GM19395 (cell line): ENCODE data around the gene BHLHE41.

Source experiments
- ATAC-seq: cut with Tn5 transposase; IDR thresholded peaks from one replicate; pipeline ENCODE4 v1.9.1; 2021; ENCODE audit warnings: mild to moderate bottlenecking, moderate library complexity; ENCODE audit not compliant: unreplicated experiment

The BHLHE41 gene

DNA sequence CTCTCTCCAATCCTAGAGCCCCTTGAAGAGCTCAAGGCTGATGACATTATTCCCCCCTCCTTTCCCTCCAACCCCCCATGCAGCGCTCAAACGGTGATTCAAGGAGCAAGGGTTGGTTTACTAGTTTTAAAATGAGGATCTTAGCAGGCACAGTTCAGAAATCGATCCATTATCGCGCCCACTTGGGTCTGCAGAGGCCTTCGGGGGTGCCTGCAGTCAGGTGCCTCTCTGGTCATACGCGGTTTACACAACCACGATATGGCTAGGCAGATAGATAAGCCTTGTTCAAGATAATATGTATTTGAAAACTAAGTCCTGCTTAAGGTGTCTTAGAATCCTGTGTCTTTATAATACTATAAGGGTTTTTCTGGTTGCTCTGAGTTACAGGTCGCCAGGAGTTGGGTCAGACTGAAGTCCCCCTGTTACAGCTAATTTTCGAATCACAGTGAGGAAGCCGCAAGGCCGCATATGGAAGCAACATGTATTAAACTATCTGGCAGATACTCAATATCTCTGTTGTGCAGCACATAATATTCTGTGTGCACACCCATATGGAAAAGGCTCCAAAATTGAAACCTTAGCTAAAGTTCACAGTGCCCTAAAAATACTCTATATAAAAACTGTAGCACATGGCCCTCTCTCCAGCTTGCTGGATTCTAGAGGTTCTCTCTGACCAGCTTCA, 10.0 kb downstream of the BHLHE41 start:
- ATAC-seq: no peak

DNA sequence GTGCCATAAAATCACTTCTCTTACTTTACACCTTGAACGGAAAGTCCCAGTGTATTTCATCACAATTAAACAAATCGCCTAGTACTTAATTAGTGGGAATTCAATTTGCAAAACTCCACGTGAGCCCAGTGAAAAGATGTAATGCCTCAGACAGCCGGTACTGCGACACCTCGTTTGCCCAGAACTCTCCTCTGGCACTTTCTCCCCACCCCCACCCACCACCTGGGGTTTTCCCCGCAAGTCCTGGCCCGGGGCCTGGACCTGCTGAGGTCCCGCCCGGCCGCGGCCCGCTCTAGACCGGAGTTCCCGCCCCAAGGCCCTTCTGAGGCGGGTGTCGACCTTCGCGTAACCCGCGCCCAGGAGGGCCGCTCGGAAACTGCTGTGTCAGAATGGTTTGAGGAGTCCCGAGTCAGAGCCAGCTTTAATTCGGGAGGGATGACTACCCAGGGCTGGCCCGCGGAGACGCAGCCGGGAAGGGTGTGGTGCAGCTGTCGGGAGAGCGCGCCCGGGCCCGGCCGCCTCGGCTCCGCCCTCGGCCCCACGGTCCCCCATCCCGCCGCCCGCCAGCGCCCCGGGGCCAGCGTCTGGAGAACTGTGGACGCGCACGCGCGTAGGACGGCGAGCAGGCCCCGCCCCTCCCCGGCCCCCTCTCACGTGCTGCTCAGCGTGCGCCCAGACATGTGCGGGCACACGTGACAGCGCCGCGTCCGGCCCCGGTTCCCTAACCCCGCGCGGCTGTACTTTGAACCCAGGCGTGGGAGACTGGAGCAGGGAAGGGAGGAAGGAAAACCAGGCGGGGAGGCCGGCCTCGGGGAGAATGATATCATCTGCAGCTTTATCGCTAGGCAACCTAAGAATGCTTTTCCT, 10.8 kb downstream of the BHLHE41 start:
- ATAC-seq: peak; percentile 80

DNA sequence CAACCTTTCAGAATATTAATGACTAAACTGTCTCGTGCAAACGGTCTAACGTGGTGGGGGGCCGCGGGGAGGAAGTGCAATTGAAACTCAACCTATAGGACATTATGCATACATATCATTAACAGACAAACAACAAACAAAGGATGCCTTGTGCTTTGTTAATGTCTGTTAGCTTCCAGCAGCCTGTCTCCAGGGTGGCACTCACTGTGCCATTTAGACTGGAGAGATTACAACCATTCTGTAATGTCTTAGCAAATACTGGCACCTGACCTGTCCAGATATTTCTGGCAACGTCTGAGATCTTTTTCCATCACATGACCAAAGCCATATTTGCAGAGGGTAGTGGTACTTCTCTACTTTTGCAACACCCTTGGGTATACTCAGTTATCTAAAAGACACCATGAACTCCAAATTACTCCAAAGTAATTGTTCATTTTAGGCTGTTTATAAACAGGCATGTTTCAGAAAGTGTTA, 11.6 kb downstream of the BHLHE41 start:
- no peak for ATAC-seq

DNA sequence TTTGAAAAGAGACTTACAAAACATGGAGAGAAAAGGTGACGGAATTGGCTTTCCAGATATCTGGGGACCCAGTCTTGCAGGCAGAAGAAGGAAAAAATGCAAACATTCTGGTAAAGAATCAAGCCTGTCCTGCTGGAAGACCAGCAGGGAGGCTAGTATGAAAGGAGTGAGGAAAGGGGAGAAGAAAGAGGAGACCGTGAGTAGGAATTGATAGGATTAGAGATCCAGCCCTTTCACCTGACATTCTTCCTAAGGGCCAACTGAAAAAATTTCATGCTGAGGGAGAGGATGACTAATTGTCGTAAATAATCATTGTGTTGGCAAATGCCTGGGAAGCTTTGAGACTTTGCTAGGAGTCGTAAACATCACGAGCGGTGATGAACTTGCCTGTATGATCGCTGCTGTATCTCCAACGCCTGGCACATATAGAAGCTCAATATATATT, 12.1 kb downstream of the BHLHE41 start:
- no peak for ATAC-seq

DNA sequence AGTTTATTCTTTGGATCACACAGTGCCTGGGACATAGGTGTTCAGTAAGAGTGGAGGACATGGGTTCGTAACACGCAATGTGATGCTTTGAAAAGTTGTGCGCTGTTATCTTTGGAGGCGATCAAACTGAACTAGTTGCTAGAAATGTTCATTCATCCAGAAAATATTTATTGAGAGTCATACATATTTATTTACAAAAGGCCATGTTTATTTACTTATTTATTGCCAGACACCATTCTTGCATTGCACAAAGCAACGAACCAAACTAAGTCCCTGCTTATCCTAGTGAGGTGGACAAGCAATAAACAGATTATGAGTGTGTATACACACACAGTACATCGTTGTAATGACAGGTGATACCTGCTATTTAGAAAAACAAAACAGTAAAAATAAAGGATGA, 12.6 kb downstream of the BHLHE41 start:
- ATAC-seq: no peak

DNA sequence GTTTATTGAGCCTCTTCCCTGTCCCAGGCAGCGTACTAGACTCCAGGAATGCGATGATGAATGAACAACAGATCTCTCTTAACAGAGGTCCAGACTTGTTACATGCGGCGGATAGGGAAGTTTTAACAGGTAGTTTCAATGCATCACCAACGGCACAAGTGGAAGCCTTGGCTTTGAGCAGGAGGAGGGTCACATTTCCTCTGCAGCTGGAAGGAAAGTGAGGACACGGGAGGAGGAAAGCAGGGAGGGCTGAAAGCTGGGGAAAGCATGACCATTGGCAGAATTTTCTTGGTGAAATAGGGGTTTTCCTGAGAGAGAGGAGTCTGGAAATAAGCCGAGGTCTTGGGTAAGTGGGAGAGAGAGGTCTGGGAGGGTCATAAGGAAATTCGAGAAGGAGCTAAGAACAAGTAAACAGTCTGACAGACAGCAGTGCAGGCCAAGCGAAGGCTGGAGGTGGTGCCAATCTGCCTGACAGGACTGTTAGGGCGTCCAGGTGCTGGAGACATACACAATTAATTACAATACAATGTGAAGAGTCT, 15.4 kb downstream of the BHLHE41 start:
- ATAC-seq: no peak

DNA sequence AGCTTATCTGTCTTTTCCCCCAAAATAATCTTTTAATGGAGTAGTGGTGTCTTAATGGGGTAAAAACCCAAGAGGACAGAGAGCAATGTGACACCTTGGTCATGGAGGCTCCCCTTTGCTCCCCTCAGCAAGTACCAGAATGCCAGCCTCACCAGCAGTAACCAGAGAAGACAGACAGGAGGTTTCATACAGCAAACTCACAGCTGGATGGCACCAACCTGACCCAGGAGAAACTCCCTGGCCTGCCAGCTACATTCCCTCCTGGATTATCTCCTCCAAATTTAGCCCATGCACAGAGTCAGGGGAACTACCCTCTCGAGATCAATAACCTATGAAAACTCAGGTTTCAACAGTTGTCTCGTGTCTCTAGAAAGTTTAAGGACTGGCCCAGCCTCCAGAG, 15.9 kb downstream of the BHLHE41 start:
- ATAC-seq: no peak

DNA sequence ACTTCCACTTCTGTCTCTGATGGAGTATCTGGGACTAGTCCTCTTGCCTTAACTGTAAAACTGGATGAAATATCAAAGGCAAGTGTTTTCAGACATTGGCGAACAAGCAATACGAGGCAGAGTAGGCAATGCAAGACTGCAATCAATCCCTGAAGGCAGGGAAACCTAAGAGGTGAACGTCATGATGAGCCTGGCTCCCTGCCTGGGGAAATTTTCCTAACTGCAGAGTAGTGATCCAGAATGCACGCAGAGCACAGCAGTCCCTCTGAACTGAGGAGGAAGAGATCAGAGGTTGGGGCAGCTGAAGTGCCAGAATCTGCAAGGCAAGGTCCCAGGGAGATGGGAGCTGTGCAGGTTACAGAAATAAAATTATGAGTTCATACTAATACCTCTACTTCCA, 18.5 kb downstream of the BHLHE41 start:
- ATAC-seq: no peak

DNA sequence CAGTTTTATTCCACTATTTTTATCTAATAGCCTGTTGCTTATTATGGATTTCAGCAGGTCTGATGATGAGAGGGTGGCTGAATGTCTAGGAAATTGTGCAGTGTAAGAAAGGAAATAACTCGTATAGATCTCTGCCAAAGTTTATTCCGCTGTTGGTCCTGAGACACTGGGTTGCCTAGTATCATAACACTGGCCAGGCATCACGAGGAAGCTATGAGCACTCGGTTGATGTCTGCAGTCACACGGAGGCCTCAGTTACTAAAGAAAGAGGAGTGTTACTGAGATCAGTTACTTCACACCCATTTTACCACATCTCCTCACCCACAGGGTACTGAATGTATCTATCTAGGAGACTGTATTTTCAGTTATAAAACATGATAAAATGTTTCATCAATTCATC, 21.9 kb downstream of the BHLHE41 start:
- no peak for ATAC-seq

DNA sequence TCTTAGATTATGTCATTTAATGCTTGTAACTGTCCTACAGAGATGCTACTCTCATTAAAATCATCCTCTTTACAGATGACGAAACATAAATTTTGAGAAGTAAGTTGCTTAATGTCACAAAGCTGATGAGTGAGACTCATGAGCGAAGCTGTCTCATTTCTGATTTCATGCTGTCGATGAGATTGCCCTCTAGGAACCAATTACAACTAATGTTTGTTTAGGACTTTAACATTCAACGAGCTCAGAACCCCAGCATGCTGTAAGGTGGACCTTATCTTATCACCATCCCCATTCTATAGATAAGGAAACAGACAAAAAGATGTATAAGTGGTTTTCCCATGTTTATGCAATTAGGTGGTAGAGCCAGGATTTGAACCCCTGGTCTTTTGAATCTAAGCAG, 23.1 kb downstream of the BHLHE41 start:
- no peak for ATAC-seq

DNA sequence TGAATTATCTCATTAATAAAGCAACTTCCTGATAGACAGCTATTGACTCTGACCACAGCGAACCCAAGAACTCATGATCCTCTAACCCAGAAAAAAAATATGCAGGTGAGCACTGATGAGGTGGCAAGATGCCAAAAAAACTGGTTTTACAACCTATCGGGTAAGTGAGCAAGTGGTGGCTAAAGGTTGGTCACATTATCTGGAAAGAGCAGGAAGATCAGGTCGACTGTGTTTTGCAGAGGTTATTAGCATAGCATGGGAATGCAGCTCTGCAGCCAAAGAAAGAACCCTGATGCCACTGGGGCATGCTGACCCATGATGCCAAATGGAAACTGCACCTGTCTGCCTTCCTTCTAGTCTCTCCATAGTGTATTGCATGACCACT, 23.5 kb downstream of the BHLHE41 start:
- ATAC-seq: no peak

DNA sequence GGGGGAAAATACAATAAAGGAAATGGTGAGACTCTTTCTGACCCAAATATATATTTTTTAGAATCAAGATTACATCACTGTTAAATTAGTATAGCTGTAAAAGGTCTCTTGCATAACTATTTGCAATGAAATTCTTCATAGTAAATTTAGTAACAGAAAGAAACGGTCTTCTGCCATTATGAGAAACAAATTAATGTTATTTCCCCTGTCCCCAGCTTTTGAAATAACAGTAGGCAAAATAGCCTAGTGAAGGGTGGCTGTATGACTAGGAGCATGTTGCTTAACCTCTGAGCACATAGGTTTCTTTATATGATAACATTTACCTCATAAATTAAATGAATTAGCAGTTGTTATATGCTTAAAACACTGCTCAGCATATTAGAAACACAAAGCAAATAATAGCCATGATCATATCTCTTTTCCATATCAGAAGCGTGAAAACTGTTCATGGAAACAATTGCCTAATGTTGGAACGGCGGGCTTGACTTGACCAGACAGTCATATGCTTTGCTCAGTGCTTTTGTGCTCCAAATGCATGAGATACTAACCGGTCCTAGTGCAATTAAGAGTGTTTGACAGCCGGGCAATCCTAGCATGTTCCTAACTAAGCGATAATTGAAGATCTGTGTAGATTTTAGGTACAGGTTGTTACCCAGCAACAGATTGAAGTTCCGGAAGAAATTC, 24.0 kb downstream of the BHLHE41 start:
- ATAC-seq: no peak

DNA sequence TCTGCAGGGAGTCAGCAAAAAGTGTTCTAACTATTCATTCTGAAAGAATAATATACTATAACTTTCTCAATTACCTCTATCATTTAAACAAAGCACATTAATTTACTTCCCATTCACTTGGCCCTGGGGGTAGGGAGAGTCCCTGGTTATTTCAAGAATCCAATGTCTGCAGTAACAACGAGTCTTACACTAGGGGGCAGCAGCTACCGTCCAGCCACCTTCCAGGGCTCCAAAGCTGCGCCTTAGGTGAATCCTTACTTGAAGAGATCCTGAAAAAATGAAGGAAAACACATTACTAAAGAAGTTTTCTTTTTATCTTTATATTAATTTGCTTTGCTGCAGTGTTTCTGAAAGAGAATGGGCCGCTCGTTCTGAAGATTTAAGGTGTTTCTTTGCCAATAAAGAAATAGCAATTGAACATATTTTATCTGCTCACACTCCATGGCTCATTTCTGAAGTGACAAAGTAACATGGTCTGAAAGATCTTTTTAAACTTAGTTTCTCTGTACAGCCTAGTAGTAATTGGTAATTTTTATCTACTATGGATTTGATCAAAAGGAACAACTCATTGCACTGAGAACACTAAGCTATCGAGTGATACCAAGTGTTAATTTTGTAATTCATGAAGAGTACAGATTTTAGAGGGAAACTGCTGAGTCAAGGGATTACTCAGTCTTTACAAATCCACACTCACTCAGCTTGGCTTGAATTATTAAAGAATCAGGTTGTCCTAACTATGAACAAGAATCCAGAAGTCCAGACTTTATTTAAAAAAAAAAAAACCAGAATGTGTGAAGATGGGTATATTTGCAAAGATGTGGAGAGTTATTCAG, 27.6 kb downstream of the BHLHE41 start:
- peak; percentile 79 for ATAC-seq

DNA sequence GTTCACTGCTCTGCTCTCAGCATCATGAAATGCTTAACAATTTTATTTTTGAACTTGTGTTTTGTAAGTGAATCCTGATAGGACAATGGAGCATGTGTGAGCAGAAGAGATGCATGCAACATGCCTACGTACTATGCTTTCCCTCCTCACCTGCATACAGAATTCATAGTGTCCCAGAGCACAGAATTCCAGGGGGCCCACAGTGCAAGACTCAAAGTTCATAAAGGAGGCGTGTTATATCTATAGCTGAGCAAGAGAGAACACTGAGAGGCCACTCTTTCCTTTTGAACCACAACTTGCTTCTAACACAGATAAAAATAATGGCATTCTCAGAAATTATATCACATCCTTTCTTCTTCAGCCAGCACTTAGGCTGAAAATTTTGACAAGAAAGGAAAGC, 28.8 kb downstream of the BHLHE41 start:
- ATAC-seq: no peak

DNA sequence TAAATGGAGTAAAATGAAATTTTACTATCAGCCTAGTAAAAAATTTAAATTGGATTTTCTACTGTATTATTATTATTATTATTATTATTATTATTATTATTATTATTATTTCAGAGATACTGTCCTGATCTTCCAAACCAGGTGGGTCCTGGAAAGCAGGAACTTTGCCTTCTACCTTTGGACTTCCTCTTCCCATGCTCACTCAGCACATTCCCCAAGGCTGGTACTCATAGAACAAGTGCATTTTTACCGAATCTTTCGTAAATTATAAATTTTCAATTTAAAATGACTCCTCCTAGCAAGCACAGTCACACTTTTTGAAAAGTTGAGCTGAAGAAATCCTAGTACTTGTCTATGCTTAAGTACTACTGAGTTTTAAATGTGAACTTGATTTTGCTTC, 29.7 kb downstream of the BHLHE41 start:
- no peak for ATAC-seq

DNA sequence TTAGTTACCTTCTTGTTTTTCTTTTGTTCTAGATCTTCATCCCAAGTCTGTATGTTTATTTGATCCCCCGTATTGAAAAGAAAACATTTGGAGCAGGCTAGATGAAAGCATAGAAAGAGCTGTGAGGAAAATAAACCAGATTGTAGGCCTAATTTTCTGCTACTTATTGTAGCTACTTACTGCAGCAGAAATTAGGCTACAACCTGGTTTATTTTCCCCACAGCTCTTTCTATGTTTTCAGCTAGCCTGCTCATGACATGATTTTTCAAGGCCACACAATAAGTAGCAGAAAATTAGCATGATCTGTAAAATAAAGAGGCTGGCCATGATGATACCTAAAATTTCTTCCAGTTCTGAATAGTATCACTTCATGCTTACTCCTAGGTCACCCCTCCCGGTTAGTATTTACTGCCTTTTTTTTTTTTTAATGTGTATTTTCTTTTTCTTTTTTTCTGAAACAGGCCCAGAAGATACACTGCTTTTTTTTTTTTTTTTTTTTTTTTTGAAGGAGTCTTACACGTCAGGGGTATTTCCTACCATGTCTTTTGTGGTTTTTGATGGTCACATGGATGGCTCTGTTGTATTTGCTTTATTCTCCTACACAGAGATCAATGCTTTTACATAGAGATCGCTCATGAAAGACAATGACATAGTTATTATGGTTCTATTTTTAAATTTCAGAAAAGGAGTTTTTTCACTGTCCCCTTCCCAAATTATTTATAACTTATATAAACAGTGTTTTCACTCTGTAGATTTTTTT, 32.3 kb downstream of the BHLHE41 start:
- ATAC-seq: no peak

DNA sequence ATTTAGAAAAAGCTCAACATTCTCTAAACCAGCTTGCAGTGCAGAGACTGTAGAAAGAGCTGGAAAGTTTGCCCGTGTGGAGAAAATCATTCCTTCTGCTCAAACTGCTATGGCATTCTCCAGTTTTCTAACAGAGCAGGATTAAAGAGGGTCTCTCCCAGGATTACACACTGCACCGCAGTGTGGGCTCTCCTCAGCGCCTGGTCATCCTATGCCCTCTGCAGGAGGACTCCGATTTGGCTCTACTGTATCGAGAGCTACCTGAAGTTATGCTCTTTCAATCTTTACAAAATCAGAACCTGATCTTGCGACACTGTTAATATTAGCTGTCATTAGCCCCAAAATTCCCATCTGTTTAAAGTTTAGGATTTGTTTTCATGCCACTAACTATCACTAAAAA, 33.0 kb downstream of the BHLHE41 start:
- ATAC-seq: no peak

DNA sequence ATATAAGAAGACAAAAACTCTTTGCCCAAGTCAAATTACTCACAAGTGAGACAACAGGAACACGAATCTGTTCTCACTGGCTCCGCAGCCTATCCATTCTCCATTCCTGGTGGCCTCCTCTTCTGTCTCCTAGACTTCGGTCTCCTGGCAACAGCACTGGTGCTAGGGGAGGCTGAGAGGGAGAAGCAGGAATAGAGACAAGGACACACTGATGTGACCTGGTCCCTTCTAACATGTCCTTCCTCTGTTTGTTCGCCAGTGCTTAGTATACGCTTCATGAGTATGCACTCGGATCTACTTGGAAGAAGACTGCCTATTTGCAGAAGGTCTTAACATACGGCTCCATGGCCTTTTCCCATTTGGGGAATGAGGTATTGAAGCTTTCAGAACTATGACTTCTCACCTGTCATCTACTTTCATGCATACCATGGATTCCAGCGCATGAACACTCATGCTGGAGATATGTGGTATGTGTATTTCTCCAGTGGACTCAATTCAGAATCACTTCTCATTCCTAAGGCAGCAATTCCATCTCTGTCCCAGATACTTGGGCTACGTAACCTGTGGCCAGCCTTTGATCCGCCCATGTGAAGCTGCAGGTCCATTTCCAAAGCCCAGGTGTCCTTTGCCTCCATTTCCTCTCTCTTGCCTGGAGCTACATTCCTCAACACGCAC, 33.9 kb downstream of the BHLHE41 start:
- no peak for ATAC-seq

DNA sequence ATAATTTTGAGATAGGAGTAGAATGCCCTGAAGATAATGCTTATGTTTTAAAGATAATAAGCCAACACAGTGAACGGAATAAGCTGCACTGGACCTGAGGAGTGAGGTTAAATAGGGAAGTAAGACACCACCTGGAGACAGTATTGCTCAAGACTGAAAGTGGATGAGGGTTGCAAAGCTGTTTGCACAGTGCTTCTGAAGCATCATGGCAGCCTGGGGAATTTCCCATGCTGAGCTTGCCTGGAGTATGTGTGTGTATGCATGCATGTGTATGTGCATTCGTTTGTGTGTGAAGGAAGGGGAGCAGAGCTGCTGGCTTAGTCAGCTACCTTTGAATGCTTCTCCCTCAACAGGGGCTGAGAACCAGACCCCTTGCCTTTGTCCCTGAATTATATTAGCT, 35.8 kb downstream of the BHLHE41 start:
- peak; percentile 100 for ATAC-seq
